DMS53 treated with DMSO at 0.1 percent for 48 hours (cell line): ENCODE data around the gene LMBR1.
"Not testable (repeated sequence)": the region's sequence is repeated elsewhere in the genome, so short reads cannot be mapped to it uniquely, and the experiment has no call there.

Source experiments
- DNase-seq: peaks from one replicate; lab custom pipeline; 2025; ENCODE audit not compliant: unreplicated experiment; lab: John Stamatoyannopoulos, UW

The LMBR1 gene

DNA sequence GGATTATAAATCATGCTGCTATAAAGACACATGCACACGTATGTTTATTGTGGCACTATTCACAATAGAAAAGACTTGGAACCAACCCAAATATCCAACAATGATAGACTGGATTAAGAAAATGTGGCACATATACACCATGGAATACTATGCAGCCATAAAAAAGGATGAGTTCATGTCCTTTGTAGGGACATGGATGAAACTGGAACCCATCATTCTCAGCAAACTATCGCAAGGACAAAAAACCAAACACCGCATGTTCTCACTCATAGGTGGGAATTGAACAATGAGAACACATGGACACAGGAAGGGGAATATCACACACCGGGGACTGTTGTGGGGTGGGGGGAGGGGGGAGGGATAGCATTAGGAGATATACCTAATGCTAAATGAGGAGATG, 89.3 kb downstream of the LMBR1 start:
- not testable (repeated sequence) for DNase-seq

- no peak for DNase-seq
These were observed 90.8 kb downstream of the LMBR1 start for GRCh38 chr7:156802214-156802613.

- no peak for DNase-seq
These were observed 97.6 kb downstream of the LMBR1 start for GRCh38 chr7:156795415-156795814.

- DNase-seq, result no peak
These were observed 99.6 kb downstream of the LMBR1 start for GRCh38 chr7:156793334-156793733.

DNA sequence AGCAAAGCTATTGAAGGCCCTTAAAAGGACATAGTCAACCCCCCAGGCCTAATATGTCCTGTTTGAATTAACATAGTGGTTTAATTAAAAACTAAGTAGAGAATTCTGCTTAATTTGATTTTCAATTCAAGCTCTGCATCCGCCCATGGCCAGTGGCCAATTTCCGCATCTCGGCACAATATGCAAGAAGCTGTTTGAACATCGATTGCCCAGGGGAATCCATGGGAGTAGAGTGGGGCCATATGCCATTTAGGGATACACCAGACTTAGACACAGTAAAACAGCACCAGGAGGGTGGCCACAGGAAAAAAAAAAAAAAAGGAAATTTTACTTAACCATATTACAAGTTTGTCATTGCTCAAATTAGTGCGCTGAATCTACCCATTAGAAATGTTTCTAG, 100.4 kb downstream of the LMBR1 start:
- no peak for DNase-seq

GRCh38 chr7:156791241-156791640, 101.7 kb downstream of the LMBR1 start:
- DNase-seq, result no peak

- DNase-seq, result no peak
These were observed 102.7 kb downstream of the LMBR1 start for GRCh38 chr7:156790264-156790663.

DNA sequence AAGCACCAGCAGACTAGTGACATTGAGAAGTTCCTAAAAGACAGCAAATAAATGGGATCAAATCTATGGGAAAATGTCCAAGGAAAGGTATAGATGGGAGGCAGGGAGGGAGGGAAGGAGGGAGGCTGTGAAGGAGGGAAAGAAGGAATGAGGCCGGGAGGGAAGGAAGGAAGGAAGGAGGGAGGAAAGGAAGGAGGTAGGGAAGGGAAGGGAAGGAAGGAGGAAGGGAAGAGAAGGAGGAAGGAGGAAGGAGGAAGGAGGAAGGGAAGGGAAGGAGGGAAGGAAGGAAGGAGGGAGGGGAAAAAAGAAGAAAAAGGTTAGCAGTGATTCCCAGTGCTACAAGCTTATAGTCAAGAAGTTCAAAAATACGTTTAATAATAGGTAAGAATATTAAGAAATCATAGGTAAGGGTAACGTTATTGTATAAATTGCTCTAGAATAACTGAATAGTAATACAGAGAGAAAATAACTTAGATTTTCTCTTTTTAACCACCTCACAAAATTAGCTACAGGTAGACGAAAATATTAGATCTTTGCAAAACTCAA, 106.9 kb downstream of the LMBR1 start:
- DNase-seq, result no peak

DNA sequence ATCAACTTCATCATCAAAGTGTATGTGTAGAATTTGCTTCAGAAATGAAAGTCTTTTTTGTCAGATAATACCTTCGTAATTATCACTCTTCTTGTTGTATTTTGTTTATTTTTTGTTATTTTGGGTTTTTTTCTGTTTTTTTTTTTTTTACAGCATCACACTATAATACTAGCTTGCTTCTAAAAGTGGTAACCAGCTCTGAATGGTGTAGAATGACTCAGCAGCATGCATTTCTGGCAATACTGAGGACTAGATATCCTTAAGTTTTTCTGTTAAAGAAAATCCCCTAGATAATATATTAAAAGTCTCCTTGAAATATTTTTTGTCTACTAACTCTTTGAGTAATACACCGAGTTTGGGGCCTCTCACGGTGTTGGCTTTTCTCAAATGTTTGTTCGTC, 109.1 kb downstream of the LMBR1 start:
- DNase-seq, result no peak

DNA sequence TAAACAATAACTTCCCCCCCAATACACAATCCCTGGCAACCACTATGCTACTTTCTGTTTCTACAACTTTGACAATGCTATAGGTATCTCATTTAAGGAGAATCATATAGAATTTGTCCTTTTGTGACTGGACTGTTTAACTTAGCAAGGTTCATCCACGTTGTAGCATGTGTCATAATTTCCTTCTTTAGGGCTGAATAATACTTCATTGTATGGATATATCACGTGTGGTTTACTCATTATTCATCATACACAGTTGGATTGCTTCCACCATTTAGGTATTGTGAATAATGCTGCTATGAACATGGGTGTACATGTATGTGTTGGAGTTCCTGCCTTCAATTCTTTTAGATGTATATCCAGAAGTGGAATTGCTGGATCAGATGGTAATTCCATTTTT, 111.0 kb downstream of the LMBR1 start:
- no peak for DNase-seq

- DNase-seq, result no peak
These were observed 112.1 kb downstream of the LMBR1 start for GRCh38 chr7:156780724-156781455.

GRCh38 chr7:156778668-156779067, 114.3 kb downstream of the LMBR1 start:
- no peak for DNase-seq

- no peak for DNase-seq
These were observed 114.8 kb downstream of the LMBR1 start for GRCh38 chr7:156778201-156778600.

GRCh38 chr7:156777364-156778069, 115.5 kb downstream of the LMBR1 start:
- no peak for DNase-seq

DNA sequence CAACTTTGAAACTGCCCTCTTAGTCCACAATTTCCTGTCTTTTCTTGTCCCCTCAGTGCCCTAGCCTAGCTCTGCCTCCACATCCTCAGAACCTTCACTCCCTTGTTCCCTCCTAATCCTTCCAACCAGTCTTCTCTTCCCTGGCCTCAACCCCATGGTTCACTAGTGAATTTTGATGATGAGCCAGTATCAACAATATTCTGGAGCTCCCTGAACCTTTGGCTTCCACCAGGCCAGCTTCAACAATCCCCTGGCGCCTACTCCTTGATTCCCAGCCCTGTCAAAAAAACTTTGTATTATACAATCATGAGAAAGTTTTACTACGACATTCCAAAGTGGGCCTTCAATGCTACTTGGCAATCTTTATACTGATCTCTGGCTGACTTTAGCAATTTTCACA, 116.5 kb downstream of the LMBR1 start:
- no peak for DNase-seq

DNA sequence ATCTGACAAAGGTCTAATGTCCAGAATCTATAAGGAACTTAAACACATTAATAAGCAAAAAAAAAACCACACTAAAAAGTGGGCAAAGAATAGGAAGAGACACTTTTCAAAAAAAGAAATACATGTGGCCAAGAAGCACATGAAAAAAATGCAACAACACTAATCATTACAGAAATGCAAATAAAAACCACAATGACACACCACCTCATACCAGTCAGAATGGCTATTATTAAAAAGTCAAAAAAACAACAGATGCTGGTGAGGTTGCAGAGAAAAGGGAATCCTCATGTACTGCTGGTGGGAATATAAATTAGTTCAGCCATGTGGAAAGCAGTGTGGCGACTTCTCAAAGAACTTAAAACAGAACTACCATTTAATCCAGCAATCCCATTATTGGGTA, 119.0 kb downstream of the LMBR1 start:
- no peak for DNase-seq

GRCh38 chr7:156772725-156773124, 120.3 kb downstream of the LMBR1 start:
- no peak for DNase-seq

- DNase-seq, result no peak
These were observed 124.1 kb downstream of the LMBR1 start for GRCh38 chr7:156768698-156769472.

GRCh38 chr7:156766666-156767065, 126.3 kb downstream of the LMBR1 start:
- DNase-seq, result no peak

GRCh38 chr7:156765901-156766656, 126.9 kb downstream of the LMBR1 start:
- no peak for DNase-seq

DNA sequence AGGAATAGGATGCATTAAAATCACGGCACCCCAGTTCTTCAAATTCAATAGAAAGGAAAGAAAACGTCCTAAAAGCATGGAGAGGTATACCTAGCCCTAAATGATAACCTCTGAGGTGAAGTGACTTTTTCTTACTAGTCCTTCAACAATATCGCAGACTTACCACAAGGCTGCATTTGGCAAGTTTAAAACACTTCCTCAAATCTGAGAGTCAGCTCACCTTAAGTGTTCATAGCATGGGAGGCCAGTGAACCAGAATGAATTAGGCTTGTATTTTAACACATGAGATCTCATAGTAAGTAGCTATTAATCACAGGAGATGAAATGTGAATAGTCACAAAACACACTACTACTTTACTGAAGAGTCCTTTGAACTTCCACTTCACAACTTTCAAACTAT, 128.2 kb downstream of the LMBR1 start:
- no peak for DNase-seq
